KMS-11 (cell line): ENCODE results near the gene PHRF1.

Experiments
- H2AFZ ChIP-seq: fragments of 200-600 bp; sonication (generic); 2 replicates; pipeline ENCODE4 v1.6.1; 2016; ENCODE audit warnings: antibody characterized with exemption, mixed run types, low read depth
- H3K27ac ChIP-seq: fragments of 200-600 bp; sonication (generic); 2 replicates; pipeline ENCODE4 v1.6.1; 2016; ENCODE audit warnings: mild to moderate bottlenecking, mixed run types
- H3K27me3 ChIP-seq: fragments of 200-600 bp; sonication (generic); 2 replicates; pipeline ENCODE4 v1.6.1; 2017; ENCODE audit warnings: mild to moderate bottlenecking, low read depth, mixed run types, moderate library complexity; ENCODE audit not compliant: insufficient read depth
- H3K36me3 ChIP-seq: fragments of 200-600 bp; sonication (generic); 2 replicates; pipeline ENCODE4 v1.6.1; 2017; ENCODE audit warnings: mild to moderate bottlenecking, mixed run types; ENCODE audit not compliant: insufficient read depth
- H3K4me1 ChIP-seq: fragments of 200-600 bp; sonication (generic); 2 replicates; pipeline ENCODE4 v1.6.1; 2016; ENCODE audit warnings: mild to moderate bottlenecking, low read depth, mixed run types; ENCODE audit not compliant: poor library complexity, severe bottlenecking
- H3K4me2 ChIP-seq: fragments of 200-600 bp; sonication (generic); 2 replicates; pipeline ENCODE4 v1.7.0; 2016; ENCODE audit warnings: mild to moderate bottlenecking, mixed run types
- H3K4me3 ChIP-seq: fragments of 200-600 bp; sonication (generic); IDR thresholded peaks from 2 replicates; pipeline ENCODE4 v1.6.1; 2017; ENCODE audit warnings: low read depth, low read length, mixed read lengths; ENCODE audit not compliant: insufficient read depth
- H3K79me2 ChIP-seq: fragments of 200-600 bp; sonication (generic); 2 replicates; pipeline ENCODE4 v1.6.1; 2016; ENCODE audit warnings: low read depth, mixed run types; ENCODE audit not compliant: insufficient read depth
- H3K9ac ChIP-seq: fragments of 200-600 bp; sonication (generic); 2 replicates; pipeline ENCODE4 v1.6.1; 2016; ENCODE audit warnings: mild to moderate bottlenecking, mixed run types
- H4K20me1 ChIP-seq: fragments of 200-600 bp; sonication (generic); 2 replicates; pipeline ENCODE4 v1.6.1; 2016; ENCODE audit warnings: mild to moderate bottlenecking, mixed run types; ENCODE audit not compliant: insufficient read depth
- CTCF ChIP-seq: fragments of 200-600 bp; sonication (generic); conservative IDR thresholded peaks from 2 replicates; pipeline ENCODE4 v1.6.1; 2017; ENCODE audit warnings: low read depth, mild to moderate bottlenecking, antibody characterized with exemption, low read length, moderate library complexity, mixed read lengths

Gene PHRF1

GRCh38 chr11:596374-596773, 20.1 kb downstream of the PHRF1 start:
- TF ChIP-seq CTCF = no peak
- H3K4me1 ChIP-seq = peaks cover 25% of the 10 kb centered on the region
- H3K27me3 ChIP-seq = no peaks in the 10 kb centered on the region
- H3K4me3 ChIP-seq = no peak overlapping the region
- no peaks in the 10 kb centered on the region for H4K20me1 ChIP-seq
- peak overlapping the region; percentile 16; the same call in 1 of the 2 replicates for H3K4me2 ChIP-seq
- peaks cover 6% of the 10 kb centered on the region; the same call in 1 of the 2 replicates for H3K36me3 ChIP-seq
- H3K27ac ChIP-seq = peak overlapping the region; percentile 38; the same call in 1 of the 2 replicates
- H3K79me2 ChIP-seq = no peaks in the 10 kb centered on the region
- no peak overlapping the region for H2AFZ ChIP-seq
- H3K9ac ChIP-seq = no peak overlapping the region

- Histone ChIP-seq H3K4me1 (peaks cover 25% of the 10 kb centered on the region), H3K4me2 (no peak overlapping the region), H2AFZ (no peak overlapping the region), H3K9ac (no peak overlapping the region), H3K27me3 (no peaks in the 10 kb centered on the region), H3K36me3 (peaks cover 6% of the 10 kb centered on the region; the same call in 1 of the 2 replicates), H3K79me2 (no peaks in the 10 kb centered on the region), H3K4me3 (no peak overlapping the region), H4K20me1 (no peaks in the 10 kb centered on the region), H3K27ac (no peak overlapping the region)
- no peak for TF ChIP-seq CTCF
These were observed 21.0 kb downstream of the PHRF1 start for GRCh38 chr11:597166-597725.

GRCh38 chr11:598005-598680, 21.9 kb downstream of the PHRF1 start:
- no peaks in the 10 kb centered on the region for H4K20me1 ChIP-seq
- no peaks in the 10 kb centered on the region for H3K79me2 ChIP-seq
- H3K27me3 ChIP-seq = no peaks in the 10 kb centered on the region
- H2AFZ ChIP-seq = no peak overlapping the region
- no peak overlapping the region for H3K4me3 ChIP-seq
- H3K4me1 ChIP-seq = peaks cover 25% of the 10 kb centered on the region
- no peak overlapping the region for H3K4me2 ChIP-seq
- peaks cover under 1% of the 10 kb centered on the region; the same call in 1 of the 2 replicates for H3K36me3 ChIP-seq
- no peak overlapping the region for H3K9ac ChIP-seq
- no peak for TF ChIP-seq CTCF
- no peak overlapping the region for H3K27ac ChIP-seq

- H3K4me2 ChIP-seq = no peak overlapping the region
- H4K20me1 ChIP-seq = no peaks in the 10 kb centered on the region
- no peak overlapping the region for H3K27ac ChIP-seq
- H3K27me3 ChIP-seq = no peaks in the 10 kb centered on the region
- H2AFZ ChIP-seq = no peak overlapping the region
- H3K4me3 ChIP-seq = no peak overlapping the region
- no peaks in the 10 kb centered on the region for H3K36me3 ChIP-seq
- TF ChIP-seq CTCF = no peak
- peaks cover 2% of the 10 kb centered on the region for H3K4me1 ChIP-seq
- no peaks in the 10 kb centered on the region for H3K79me2 ChIP-seq
- H3K9ac ChIP-seq = no peak overlapping the region
These were observed 25.4 kb downstream of the PHRF1 start for GRCh38 chr11:601573-602245.
